ENCODE data around the gene OR5H14.
"Not testable (repeated sequence)": the region's sequence is repeated elsewhere in the genome, so short reads cannot be mapped to it uniquely, and the experiment has no call there.

Gene OR5H14

GRCh38 chr3:98147179-98147578 lies at the start of gene OR5H14:
Gene OR5H14, plus strand, starts transcription at chr3:98147479. Its CDS starts 1,907 bp downstream, at chr3:98149386.
- DNase-seq: no peak

DNA sequence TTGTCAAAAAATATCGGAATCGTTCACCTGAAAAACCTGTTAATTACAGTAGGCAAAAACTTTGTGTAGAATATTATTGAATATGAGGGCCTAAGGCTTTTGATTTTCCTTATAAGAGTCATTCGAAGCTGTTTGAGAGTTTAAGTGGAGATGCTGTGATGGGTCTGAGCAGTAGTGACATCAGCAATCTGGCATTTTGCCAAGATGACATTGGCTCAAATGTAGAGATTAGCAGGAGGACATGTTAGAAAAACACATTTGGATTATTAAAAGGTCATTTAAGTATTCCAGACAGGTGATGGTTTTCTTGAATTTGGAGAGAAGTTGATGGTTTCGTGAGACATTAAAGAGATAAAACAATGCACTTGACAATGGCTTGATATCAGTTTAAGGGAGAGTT lies 47.4 kb upstream of the OR5H14 start:
- DNase-seq: no peak

DNA sequence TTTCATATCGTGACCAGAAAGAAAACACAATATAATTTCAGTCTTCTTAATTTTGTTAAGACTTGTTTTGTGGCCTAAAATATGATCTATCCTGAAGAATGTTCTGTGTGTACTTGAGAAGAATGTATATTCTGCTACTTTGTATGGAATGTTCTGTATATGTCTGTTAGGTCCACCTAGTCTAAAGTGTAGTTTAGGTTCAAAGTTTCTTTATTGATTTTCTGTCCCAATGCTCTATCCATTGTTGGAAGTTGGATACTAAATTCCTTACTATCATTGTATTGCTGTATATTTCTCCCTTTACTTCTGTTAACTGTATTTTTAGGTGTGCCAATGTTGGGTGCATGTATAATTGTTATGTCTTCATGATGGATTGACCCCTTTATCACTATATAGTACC lies 39.1 kb upstream of the OR5H14 start:
- DNase-seq: no peak

GRCh38 chr3:98109807-98110549 lies 37.3 kb upstream of the OR5H14 start:
- no peak for DNase-seq

DNA sequence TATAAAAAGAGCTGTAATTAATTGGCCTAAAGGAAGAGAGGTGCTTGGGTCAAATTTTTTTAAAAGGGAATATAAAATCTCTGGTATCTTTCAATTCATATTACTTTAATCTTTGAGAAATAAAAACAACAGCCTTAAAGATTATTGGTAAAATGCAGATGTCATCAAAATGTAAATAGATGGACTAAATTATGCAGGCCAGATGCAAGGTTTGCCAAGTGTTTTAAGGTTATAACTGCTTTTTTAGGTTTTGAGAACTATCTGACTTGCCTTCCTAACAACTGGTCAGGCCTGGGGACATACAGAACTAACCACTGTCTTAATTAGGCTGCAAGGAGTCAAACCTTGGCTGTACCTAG lies 36.8 kb upstream of the OR5H14 start:
- DNase-seq: no peak

- no peak for DNase-seq
Observed at GRCh38 chr3:98114264-98114663, 33.0 kb upstream of the OR5H14 start.

DNA sequence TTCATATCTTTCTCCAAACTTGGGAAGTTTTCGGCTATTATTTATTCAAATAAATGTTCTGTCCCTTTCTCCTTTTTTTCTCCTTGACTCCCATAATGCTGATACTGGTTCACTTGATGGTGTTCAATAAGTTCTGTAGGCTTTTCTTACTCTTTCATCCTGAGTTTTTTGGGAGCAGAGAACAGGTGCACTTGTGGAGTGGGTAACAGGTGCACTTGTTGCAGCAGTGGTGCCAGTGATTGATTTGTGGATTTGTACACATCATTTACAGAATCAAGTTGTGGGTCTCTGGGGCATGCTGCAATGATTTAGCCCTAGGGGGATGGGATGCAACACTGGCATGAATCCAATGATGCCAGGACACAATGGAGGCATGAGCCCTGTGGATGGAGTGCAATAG lies 31.6 kb upstream of the OR5H14 start:
- no peak for DNase-seq

DNA sequence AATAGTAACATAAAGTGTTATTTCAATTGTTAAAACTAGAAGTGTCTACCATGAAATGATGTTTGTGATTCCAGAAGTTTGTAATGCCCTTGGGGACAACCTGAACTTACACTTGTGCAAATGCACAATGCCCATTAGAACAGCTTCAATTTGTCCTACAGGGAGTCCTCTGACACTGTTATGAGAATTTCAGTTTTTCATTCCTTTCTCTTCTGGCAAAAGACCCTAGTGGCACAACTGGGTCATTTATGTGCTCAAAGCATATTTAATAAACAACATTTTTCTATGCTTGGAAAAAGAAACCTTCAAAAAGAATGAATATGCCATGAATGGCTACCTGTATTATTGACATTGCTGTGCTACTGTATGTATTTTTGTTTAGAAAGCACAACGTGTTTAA lies 16.9 kb upstream of the OR5H14 start, which contains the start of gene OR5H1:
TSS of gene OR5H1 (plus strand) at position 301 of the 400 bp plus-strand sequence. CDS start 1,977 bp downstream, outside the sequence.
- DNase-seq: no peak

DNA sequence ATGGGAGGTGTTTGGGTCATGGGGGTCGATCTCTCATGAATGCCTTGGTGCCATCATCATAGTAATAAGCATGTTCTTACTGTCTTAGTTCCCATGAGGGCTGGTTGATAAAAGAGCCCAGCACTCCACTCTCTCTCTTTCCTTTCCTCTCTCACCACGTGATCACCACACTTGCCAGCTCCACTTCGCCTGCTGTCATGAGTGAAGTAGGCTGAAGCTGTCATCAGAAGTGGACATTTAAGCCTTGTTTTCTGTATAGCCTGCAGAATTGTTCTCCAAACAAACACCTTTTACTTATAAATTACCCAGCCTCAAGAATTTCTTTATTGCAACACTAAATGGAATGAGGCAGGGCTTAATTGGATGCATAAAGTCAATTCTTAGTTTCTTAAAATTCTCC lies 10.6 kb upstream of the OR5H14 start:
- DNase-seq: no peak

DNA sequence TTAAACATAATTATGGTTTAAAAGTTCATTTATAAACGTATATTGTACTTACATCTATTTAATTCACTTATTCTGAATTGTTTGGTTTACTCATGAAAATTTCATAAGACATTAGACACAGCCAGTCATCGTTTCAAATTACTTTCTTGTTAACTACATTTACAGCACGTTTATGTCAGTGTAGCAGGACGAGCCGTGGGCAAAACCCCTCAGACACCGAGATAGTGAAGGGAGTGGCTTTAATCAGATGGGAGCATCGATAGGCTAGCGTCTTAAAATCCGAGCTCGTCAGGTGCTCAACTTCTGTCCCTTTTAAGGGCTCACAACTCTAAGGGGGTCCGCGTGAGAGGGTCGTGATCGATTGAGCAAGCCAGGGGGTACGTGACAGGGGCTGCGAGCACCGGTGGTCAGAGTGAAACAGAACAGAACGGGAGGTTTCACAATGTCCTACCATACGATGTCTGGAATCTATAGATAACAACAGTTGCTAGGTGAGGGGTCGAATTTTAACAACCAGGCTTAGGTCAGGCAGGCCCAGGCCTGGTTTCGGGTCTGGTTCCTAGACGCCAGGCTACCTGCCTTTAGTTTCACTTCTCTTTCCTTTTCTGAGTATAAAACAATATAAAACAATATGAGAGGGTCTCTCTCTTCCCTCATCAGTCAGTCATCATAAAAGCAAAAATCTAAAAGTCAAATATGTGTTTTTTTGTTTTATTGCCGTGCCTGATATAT lies 9.3 kb upstream of the OR5H14 start:
- DNase-seq: not testable (repeated sequence)

DNA sequence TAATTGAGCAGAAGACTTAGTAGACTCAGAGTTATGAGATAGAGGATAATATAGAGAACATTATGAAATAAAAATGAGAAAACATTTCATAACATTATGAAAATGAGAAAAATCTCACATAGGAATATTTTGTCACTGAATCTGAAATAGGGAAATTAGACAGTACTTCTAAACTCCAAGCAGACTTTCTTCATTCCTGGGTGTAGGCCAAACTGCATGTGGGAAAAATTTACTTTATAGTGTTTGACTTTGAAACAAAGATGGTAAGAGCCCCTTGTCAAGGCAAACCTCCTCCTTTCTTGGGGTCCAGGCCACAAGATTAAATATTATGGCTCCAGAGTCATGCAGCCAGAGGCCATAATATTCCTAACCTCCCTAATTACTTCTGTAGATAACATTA lies 6.7 kb upstream of the OR5H14 start:
- DNase-seq: no peak

GRCh38 chr3:98148751-98149150 lies 1.5 kb downstream of the OR5H14 start:
- DNase-seq: no peak

DNA sequence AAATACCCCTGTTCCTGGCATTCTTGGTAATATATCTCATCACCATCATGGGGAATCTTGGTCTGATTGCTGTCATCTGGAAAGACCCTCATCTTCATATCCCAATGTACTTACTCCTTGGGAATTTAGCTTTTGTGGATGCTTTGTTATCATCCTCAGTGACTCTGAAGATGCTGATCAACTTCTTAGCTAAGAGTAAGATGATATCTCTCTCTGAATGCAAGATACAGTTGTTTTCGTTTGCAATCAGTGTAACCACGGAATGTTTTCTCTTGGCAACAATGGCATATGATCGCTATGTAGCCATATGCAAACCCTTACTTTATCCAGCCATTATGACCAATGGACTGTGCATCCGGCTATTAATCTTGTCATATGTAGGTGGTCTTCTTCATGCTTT lies 2.2 kb downstream of the OR5H14 start:
- not testable (repeated sequence) for DNase-seq

DNA sequence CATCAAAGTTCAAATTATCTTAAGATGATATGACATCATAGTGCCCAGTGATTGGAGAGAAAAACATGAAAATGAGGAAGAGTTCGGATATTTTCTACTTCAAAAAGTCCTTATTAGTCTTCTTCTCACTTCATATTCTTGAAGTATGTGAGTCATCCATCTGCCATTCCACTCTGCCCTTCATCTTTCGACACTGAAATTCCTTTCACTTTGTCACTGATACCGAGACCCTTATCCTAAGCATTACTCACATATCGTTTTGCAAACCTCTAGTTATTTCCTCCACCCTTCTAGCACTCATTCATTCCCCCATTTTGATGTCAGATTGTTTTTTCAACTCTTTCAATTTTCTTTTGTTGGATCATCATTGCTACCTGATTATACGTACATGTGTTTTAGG lies 4.0 kb downstream of the OR5H14 start:
- no peak for DNase-seq

- DNase-seq: no peak
Observed at GRCh38 chr3:98166396-98166795, 19.1 kb downstream of the OR5H14 start, which contains the start of gene OR5H15. Gene OR5H15, plus strand, starts transcription at chr3:98166696. Its CDS starts 2,004 bp downstream, at chr3:98168700.

DNA sequence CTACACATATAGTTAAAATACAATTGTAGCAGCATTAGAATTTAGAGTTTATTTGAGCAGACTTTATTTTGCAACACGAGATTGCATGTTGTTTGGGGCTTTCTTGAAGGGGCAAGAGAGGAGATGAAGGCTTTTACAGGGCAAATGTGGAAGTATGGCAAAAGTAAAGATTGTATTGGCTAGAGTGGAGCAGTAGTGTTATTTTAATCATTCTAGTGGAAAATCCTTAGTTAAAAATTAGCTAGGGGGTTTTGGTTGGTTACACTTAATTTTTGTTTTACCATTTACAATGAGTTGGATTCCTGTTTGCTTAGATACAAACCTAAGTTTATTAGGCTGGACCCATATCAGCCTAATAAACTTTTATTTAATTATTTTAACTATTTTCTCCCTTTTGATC lies 23.8 kb downstream of the OR5H14 start:
- DNase-seq: no peak

GRCh38 chr3:98172621-98173020 lies 25.3 kb downstream of the OR5H14 start:
- no peak for DNase-seq

DNA sequence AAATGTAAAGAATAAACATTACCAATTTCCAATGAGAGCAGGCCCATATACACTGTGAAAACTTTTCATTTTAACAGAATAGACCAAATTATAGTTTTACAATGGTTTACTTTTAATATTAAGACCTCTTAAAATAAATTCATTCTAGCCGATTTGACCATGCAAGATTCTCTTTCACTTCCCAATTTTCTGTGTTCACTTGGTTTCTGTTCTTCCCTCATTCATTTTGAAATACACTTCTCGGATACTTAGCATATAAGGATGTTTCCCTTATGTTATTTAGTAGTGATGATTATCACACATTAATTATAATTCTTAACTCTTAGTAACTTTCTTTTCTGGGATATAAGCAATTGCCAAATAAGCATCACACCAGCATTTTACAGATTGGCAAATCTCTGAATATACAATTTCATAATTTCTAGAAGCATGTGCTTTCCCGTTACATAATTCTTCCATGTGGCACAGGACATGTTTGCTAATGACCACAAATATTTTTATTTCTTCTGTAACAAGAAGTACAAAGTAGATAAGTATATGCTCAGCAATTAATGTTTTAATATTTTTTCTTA lies 33.1 kb downstream of the OR5H14 start:
- no peak for DNase-seq

DNA sequence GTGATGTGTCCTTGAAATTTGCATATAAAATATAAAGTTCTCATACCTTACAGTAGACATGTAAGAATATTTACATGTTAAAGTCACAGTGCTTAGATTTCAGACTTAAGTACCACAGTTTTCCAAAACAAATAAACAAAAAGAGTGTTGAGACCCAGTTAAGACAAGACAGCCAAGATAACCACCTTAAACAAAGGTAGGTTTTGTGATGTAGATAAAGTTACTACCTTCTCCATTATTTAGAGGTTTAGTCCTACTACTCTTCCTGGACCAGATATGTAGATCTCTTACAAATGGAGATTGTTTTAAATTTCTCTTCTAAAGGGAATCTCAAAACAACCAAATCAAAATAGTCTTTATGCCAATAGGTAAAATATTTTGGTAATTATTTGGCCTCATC lies 34.9 kb downstream of the OR5H14 start:
- no peak for DNase-seq

DNA sequence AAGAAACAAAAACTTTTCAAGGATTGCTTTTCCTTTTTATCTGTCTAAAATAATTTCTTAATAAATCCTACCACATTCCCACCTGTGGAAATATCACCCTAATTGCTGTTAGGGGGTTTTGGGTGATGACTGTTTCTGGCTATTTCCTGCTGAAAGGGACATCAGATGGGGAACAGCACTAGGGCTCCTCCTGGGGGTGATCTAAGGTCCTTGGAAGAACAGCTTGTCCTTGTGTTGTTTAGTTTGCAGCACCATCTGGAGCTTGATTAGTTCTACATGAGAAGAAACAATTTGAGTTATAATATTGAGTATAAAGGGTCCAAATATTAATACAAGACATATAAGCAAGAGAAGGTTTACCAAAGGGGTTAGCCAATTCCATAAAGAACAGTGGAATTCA lies 37.9 kb downstream of the OR5H14 start:
- DNase-seq: no peak

GRCh38 chr3:98188545-98188944 lies 41.3 kb downstream of the OR5H14 start:
- DNase-seq: no peak

- DNase-seq: not testable (repeated sequence)
Observed at GRCh38 chr3:98190911-98191310, 43.6 kb downstream of the OR5H14 start.

GRCh38 chr3:98196293-98196692 lies 49.0 kb downstream of the OR5H14 start:
- not testable (repeated sequence) for DNase-seq

DNA sequence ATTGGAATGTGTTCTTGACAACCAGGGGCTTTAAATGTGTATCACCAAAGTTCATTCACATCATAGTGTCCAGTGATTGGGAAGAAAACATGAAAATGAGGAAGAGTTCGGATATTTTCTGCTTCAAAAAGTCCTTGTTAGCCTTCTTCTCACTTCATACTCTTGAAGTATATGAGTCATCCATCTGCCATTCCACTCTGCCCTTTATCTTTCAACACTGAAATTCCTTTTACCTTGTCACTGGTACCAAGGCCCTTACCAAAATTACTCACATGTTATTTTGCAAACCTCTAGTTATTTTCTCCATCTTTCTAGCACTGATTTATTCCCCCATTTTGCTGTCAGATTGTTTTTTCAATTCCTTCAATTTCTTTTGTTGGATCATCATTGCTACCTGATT lies 51.7 kb downstream of the OR5H14 start:
- DNase-seq: no peak

Data from activated CD4-positive, CD25-positive, alpha-beta regulatory T cell treated with anti-CD3 and anti-CD28 coated beads, Interleukin-2, amount 50 U/mL, for 72 hours (primary cell).